DMS 273 treated with DMSO at 0.1 percent for 48 hours (cell line): Measurements from ENCODE around the gene NAP1L1.
"Not testable (repeated sequence)": the region's sequence is repeated elsewhere in the genome, so short reads cannot be mapped to it uniquely, and the experiment has no call there.

Source experiments
- DNase-seq: peaks from one replicate; lab custom pipeline; 2025; lab: John Stamatoyannopoulos, UW

NAP1L1 gene

GRCh38 chr12:75990189-75990912 is 94.1 kb downstream of the NAP1L1 start:
- no peak for DNase-seq

GRCh38 chr12:75987709-75988108 is 96.8 kb downstream of the NAP1L1 start:
- DNase-seq = not testable (repeated sequence)
